HG03064 (cell line): ENCODE measurements around the gene FNIP2.

Experiments used
- ATAC-seq: cut with Tn5 transposase; IDR thresholded peaks from one replicate; pipeline ENCODE4 v1.9.1; 2021; ENCODE audit warnings: low read depth; ENCODE audit not compliant: unreplicated experiment

The FNIP2 gene

DNA sequence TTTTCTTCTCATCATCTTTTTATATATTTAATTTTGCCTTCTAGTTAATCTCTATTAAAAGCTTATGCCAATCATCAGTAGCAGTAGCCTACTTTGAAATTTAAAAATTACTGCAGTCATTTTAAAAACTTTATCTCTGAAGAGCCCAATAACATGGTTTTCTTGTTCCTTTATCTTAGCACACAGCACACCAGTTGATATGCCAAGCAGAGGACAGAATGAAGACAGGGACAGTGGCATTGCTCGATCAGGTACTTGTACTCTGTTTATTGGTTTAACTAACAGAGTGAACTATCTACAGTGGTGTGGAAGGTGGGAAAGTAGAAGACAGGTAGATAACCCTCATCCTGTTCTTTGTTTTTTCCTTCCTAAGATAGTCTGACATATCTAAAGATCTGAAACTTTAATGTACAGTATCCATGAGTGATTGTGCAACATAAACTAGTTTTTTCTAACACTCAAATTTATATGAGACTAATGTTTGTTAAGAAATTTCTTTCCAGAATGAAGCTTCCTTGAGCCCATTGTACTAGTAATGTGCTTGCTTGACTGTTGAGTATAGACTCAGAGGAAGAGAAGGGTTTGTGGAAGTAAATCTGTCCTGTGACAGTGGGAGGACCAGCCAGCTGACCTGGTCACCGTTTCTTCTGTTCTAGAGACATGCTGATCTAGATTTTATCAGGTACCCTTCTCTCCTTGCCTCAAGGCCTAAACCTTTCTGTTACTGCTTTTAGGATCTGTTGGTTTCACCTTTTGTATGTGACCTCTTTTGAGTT, 66.6 kb downstream of the FNIP2 start:
- ATAC-seq: no peak

DNA sequence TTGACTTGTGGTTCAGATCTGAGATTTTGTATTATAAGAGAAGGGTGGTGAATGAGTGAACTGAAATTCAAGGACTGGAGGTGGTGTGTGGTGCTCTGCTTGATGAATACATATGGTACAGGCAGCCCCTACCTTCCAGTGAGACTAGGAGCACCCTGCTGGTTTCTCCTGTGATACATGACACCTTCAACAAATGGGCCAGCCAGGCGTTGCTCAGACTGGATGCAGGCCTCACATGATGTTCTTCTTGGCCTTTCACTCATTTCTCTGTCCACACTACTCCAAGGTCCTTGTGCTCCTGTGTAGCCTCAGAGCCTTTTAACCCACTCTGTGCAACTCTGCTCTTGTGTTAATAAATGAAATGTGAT, 67.2 kb downstream of the FNIP2 start:
- ATAC-seq: no peak

DNA sequence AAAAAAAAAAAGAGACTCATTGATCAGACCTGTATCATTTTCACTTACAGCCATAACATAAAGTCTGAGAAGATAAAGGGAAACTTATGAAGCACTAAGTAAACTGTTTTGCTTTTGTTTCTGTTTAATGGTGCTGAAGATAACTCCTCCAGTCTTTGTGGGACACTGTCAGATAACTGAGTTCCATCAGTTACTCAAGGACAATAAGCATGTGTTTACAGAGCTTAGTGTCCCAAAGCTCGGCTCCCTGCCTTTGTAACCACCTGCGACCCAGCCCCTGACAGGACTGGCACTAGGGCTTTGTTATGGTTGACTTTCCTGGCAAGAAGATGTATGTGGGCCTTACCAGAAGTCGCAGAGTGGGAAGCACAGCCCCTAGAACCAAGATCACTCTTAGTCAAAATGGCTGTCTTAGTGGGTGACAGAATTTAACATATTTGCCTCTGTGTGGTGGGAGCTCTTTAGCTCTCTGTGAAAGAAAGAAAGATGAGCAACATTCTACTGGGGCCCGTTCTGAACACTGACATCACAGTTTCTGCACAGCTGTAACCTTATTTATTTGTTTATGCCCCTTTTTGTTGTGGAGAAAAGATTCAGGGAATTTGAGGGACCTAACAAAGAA, 68.1 kb downstream of the FNIP2 start:
- no peak for ATAC-seq

DNA sequence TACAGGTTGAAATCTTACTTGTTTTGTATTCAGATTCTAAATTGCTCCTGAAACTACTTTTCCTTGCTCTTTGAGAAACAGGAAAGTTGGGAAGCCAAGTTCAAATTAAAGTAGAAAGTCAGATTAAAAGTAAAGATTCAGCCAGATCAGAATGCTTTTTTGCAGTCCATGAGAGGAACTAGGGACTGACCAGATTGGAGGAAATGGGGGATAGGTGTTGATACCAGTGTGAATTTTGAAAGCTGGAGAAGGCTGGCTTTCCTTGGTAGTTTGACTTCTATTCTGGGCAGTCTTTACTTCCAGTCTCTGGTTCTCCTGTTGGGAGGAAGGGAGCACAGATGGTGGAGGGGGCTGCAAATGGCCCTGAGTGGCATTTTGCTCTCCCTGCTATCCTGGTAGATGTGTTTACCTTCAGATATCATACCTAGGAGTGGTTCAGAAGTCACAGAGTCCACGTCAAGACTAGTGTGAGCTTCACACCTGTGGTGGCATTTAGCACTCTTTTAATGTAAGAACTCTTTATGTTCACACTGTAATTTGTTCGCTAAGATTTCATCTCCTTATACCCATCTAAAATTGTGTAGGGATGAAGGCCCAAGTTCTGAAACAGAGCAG, 68.8 kb downstream of the FNIP2 start:
- ATAC-seq: no peak

DNA sequence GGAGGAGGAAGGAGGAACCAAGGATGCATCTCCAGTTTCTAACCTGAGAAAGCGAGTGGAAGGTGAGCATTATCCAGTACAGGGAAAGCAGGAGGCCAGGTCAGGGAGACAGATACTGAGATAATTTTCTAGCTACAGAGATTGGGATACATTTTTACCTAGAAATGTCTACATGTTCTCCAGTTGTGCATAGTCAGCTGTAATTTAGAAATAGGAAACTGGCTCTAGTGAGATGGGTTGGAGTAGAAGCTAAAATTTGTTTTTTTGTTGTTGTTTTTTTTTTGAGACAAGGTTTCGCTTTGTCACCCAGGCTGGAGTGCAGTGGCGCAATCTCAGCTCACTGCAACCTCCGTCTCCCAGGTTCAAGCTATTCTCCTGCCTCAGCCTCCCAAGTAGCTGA, 71.3 kb downstream of the FNIP2 start:
- no peak for ATAC-seq

DNA sequence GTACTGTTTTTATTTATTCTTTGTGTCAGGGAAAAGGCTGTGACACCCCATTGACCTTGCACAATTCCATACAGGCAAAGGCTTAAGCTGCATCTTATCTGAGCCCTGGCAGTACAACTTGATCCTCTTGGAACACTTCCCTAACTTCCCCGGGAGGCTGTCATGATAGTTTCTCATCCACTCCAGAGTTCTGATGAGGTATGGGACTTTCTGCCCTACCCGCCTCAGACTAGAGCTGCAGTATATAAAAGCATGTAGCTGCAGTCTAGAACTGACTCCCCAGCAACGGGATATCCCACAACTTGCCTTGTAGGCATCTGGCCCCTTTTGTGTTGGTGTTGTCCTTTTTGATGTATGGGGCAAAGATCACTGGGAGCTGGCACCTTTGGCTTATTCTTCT, 72.7 kb downstream of the FNIP2 start:
- no peak for ATAC-seq

DNA sequence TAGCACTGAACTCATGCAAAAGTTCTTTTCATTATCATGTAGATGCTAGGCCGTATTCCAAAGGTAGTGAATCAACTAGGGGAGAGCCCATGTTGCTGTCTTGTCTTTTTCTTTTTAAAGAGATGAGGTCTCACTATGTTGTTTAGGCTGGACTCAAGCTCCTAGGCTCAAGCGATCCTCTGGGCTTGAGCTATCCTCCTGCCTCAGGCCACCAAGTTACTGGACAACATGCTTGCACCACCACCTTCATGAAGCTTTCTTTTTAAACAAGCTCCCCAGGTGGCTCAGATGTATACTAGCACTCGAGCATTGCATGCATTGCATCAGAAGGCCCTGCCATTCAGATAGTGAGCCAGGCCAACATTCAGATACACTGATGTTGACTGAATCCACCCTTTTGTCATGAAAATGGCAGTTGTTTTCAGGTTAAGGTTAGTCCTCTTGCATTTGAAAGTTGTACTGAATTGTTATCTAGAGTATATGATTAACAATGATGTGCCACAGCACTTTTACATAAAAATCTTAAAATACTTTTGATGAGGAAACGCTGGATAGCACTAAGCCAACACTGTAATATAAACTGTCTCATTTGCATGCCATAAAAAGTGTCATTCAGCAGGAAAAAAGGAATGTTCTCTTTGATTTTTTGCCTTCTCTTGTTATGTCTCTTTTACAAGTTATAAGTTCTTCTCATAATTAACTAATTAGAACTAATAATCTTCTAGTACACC, 76.7 kb downstream of the FNIP2 start:
- ATAC-seq: no peak

DNA sequence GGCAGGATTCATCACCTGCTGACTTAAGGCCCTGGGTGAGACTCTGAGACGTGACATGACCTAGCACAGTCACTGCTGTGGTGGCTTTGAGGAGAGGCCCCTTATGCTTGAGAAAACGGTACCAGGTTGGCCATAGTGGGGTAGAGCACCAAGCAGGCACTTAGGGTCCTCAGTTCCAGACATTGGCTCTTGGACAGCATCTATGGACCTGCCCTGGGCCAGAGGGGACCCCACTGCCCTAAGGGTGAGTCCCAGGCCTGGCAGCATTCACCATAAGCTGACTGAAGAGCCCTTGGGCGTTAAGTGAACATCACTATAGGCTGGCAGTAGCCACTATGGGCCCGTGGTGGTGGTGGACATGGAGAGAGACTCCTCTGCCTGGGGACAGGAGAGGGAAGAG, 78.7 kb downstream of the FNIP2 start:
- ATAC-seq: no peak

DNA sequence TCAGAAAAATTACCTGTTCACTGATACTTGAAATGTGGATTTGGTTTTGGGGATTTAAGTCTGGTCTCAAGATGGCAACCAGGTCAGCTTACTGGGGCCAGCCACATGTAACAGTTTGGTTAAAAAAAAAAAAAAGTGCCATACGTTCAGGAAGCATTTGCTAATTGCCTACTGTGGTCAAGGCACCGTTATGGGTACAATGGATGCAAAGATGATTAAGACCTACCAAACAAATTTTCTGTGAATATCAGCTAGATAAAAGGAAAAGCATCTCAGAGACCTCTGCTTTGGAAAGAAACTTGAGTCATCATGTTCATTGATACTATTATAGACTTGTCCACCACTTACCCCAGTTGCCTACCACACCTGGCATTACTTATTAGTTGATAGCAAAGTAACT, 80.9 kb downstream of the FNIP2 start:
- ATAC-seq: no peak

DNA sequence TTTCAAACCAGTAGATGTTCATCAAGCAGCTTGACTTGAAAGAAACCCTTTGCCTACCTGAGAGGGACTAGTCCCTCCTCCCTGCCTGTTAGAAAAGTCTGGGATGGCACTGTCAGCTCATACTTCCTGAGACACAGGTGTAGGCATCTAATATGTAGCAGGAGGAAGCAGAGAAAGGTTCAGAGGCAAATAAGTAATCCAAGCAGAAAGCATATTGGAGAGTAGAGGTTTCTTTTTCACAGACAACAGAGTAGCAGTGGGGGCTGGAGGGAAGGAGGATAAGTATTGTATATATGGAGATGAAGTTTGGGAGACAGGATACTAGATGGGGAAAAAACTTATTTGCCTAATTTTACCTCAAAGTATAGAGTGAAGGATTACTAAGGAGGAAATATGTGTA, 81.5 kb downstream of the FNIP2 start:
- ATAC-seq: no peak

DNA sequence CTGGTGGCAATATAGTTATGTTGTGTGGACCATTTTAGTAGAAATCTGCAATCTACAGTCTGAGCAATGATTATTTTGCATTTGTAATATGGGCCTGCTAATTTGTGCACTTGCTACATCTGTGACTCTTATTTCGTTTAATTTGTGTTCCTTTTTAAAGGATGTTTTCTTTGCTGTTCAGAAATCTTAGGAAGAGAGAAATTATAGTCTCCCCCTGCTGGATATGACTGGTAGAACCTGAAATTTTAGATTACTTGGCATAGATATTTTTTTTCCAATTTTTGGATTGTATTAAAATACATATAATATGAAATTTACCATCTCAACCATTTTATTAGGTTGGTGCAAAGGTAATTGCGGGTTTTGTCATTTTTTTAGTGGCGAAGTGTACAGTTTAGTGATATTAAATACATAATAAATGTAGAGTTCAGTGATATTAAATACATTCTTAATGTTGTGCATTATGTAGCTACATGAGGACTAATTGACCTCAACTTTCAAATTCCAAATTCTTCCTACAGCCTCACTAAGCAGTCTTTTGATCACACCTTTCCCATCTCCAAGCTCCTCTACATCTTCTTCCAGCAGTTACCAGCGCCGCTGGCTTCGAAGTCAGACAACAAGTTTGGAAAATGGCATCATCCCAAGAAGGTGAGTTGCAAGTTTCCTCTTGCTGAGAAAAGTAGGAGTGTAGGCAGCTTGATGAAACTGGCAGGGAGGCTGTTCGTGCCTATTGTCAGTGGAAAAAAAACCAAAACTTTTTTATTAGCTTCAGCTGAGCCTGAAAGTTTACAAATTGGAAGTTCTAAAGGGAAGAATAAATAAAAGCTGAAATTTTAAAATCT, 82.2 kb downstream of the FNIP2 start:
- no peak for ATAC-seq

DNA sequence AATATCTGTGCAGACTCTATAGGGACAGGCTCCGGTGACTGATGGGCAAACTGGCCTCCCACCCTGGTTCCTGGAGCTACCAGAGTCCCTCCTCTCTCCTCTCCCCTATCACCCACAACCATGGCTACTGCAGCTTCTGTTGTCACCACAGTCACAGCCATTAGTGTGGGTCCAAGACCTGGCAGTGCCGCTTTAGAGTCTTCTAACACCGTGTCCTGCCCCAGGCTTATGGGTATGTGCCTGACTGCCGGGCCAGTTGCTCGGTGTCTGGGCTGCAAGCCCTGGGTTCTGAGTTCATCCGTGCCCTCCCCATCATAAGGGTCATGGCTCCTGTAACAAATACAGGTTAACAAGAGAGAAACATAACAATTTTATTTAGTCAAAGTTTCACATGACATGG, 85.4 kb downstream of the FNIP2 start:
- no peak for ATAC-seq

DNA sequence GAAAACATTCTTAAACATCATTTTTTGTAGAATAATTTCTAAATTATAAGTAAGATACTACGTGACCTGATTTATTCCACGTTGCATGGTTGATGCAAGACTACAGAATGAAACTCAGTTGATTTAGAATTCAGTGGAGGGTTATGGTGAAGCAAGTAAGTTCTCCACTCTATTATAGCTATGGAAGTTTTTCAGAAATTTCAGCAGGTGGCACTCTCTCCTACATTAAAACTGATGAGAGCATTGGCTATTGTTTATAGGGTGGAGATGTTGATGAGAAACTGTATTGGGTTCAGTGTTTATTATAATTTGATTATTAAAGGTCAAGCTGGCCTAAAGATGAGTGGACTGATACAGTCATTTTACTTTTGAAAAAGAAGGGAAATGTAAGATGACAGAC, 88.0 kb downstream of the FNIP2 start:
- no peak for ATAC-seq

DNA sequence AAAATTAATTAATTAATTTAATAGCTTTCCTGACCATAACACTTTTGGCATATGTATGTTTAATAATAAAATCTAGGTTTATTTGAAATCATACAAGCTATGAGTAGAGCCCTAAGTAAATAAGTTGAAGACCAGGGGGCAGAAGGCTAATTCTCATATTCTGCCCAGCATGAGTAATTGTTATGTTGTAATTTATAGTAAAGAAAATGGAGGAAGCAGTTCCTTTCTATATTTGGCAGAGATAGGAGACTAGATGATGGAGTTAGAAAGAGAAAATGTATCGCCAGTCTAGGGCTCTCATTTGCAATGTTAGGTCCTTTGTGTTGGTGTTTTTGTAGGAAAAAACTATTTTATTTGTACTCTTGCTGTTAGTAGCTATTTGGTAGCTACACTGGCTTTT, 89.1 kb downstream of the FNIP2 start:
- no peak for ATAC-seq

DNA sequence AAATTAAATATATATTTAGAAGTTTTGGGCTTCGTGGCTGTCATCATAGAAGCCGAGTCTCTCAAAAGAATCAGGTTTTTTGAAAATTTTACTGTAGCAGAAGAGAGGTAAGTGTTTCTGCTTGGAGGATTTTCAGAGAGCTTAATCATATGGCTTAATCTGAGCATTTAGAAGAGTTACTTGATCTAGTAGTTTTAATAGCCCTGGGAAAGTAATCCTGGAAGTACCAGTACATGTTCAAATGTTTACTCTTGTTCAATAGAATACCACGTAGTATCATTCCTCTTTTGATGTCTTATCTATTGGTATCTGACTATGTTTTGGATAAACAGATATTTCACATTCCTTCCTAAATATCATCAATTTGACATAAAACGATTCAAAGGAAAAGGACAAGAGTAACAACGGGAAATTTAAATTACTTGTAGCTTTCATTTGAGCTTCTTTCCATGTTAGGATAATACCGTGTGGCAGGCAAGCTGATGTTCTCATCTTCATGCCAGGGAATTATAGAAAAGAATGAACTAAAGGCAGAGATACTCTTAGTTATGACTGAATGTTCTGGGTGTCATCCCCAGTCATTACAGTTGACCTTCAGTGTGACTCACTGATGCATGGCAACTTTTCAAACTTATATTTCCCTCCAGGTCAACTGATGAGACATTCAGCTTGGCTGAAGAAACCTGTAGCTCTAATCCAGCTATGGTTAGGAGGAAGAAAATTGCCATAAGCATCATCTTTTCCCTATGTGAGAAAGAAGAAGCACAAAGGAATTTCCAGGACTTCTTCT, 89.8 kb downstream of the FNIP2 start:
- no peak for ATAC-seq

DNA sequence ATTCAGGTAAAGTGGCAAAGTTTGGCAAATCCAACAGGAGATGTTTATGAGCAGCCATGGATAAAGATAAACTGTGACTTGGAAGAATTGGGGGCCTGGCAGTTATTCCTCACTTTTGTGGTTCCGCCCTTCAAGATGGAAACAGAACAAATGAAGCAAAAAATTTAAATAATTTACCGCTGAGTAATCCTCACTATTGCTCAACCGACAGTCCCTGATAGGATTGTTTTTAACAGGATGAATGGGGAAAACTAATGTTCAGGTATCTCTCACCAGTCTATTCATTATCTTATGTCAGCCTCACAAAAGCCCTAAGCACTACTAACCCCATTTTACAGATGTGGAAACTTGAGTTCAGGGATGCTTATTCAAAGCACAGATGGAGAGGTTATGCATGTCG, 90.8 kb downstream of the FNIP2 start:
- ATAC-seq: no peak

DNA sequence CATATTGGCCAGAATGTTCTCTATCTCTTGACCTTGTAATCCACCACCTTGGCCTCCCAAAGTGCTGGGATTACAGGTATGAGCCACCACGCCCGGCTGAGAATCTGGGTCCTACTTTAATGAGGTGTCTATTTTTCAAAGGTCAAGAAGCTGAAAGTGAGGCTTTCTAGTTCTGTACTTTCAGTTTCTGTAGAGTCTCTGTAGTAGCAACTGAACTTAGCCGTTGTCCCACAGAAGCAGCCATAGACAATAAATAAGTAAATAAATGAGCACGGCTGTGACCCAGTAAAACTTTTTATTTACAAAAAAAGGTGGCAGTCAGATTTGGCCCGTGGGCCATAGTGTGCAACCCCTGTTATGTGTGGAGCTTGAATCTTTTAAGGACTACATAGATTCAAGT, 92.0 kb downstream of the FNIP2 start:
- peak; percentile 83 for ATAC-seq

DNA sequence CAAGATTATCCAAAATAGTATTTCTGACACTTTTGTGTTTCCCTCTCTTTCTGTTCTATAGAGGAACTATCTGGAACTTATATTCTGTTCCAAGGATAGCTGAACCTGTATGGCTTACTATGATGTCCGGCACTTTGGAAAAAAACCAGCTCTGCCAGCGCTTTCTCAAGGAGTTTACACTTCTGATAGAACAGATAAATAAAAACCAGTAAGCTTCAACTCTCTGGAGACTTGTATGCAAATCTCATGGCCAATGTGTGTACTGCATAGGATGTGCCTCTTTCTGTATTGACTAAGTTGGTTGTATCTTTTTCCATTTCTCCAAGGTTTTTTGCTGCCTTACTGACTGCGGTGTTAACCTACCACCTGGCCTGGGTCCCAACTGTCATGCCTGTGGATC, 92.5 kb downstream of the FNIP2 start:
- ATAC-seq: no peak

DNA sequence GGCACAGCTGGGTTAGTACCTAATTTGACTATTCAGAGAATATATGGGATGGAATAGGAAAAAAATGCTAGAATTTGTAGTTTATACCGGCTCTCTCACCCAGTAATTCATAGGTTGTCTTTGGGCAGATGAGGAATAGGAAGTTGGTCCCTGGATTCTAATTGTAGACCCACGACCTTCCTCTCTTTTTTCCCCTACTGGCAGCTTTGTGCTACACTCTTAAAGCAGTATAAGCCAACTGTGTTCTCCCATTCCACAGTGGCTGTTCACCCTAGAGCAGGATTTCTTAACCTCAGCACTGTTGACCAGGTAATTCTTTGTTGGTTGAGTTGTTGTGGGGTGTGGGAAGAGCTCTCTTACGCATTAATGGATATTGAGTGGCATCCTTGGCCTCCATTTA, 92.9 kb downstream of the FNIP2 start:
- no peak for ATAC-seq

DNA sequence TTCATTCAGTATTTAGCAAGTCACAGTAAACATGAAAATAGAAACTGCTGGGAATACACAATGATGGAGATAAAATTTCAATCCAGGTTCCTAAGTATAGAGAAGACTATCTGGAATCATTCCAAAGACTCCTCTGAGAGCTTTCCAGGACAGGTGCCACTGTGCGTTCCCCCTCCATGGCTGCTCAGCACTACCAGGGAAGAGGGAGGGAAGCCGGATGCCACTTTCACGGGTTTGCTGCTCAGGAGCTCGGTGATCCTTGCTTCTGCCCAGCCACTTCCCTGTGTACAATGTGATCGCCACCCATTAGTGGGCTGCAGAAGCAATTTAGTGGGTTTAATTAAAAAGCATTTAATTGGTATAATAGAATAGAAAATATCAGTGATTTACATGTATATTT, 94.5 kb downstream of the FNIP2 start:
- no peak for ATAC-seq
